GM12872 (cell line): ENCODE results near the gene QRICH2.

Source experiments
- CTCF ChIP-seq: IDR thresholded peaks from 3 replicates; pipeline ENCODE4 v1.5.1; 2011; ENCODE audit warnings: low read depth, mild to moderate bottlenecking, low read length, moderate library complexity; ENCODE audit not compliant: insufficient read depth

Gene QRICH2

GRCh38 chr17:76336756-76337412, 28.8 kb upstream of the QRICH2 start:
- TF ChIP-seq CTCF = no peak

GRCh38 chr17:76335716-76336381, 27.8 kb upstream of the QRICH2 start:
- no peak for TF ChIP-seq CTCF

GRCh38 chr17:76333673-76334505, 25.8 kb upstream of the QRICH2 start:
- no peak for TF ChIP-seq CTCF

- TF ChIP-seq CTCF = no peak
Measured at GRCh38 chr17:76331083-76331482, 23.0 kb upstream of the QRICH2 start.

GRCh38 chr17:76329664-76330063, 21.6 kb upstream of the QRICH2 start:
- no peak for TF ChIP-seq CTCF

- TF ChIP-seq CTCF = no peak
Measured at GRCh38 chr17:76327696-76328095, 19.6 kb upstream of the QRICH2 start.

- TF ChIP-seq CTCF = no peak
Measured at GRCh38 chr17:76326306-76326705, 18.2 kb upstream of the QRICH2 start.
